Measurements from ENCODE around the gene SYNGR2.

The SYNGR2 gene

GRCh38 chr17:78125138-78125913, 43.1 kb upstream of the SYNGR2 start:
- no peak overlapping the region for H3K27ac ChIP-seq (ENCODE audit: low read length)
- H3K36me3 ChIP-seq (ENCODE audit: insufficient read depth, low read depth, low read length), result peaks cover 21% of the 10 kb centered on the region
- peaks cover 4% of the 10 kb centered on the region; the same call in 1 of the 2 replicates for H3K4me1 ChIP-seq (ENCODE audit: insufficient read depth, low read length)
- no peak overlapping the region for H3K4me3 ChIP-seq (ENCODE audit: low read length)
- peaks cover 7% of the 10 kb centered on the region for H3K27me3 ChIP-seq (ENCODE audit: insufficient read depth, low read length)
- no peak overlapping the region for H3K9ac ChIP-seq (ENCODE audit: low read depth, low read length)
- no peaks in the 10 kb centered on the region for H3K9me3 ChIP-seq (ENCODE audit: insufficient read depth, low read depth, low read length)

GRCh38 chr17:78125976-78126894, 42.1 kb upstream of the SYNGR2 start:
- H3K4me3 ChIP-seq (ENCODE audit: low read length), result no peak overlapping the region
- H3K36me3 ChIP-seq (ENCODE audit: insufficient read depth, low read depth, low read length), result peaks cover 21% of the 10 kb centered on the region
- no peak overlapping the region for H3K27ac ChIP-seq (ENCODE audit: low read length)
- peaks cover 16% of the 10 kb centered on the region for H3K27me3 ChIP-seq (ENCODE audit: insufficient read depth, low read length)
- no peak overlapping the region for H3K9ac ChIP-seq (ENCODE audit: low read depth, low read length)
- H3K4me1 ChIP-seq (ENCODE audit: insufficient read depth, low read length), result peaks cover 4% of the 10 kb centered on the region; the same call in 1 of the 2 replicates
- no peaks in the 10 kb centered on the region for H3K9me3 ChIP-seq (ENCODE audit: insufficient read depth, low read depth, low read length)

GRCh38 chr17:78126895-78127238, 41.5 kb upstream of the SYNGR2 start:
- Histone ChIP-seq H3K4me1 (ENCODE audit: insufficient read depth, low read length) (peaks cover 4% of the 10 kb centered on the region; the same call in 1 of the 2 replicates), H3K27ac (ENCODE audit: low read length) (no peak overlapping the region), H3K9ac (ENCODE audit: low read depth, low read length) (peak overlapping the region; percentile 74; the same call in 1 of the 2 replicates), H3K36me3 (ENCODE audit: insufficient read depth, low read depth, low read length) (peaks cover 19% of the 10 kb centered on the region), H3K4me3 (ENCODE audit: low read length) (peak overlapping the region; percentile 79), H3K27me3 (ENCODE audit: insufficient read depth, low read length) (peaks cover 23% of the 10 kb centered on the region), H3K9me3 (ENCODE audit: insufficient read depth, low read depth, low read length) (no peaks in the 10 kb centered on the region)

DNA sequence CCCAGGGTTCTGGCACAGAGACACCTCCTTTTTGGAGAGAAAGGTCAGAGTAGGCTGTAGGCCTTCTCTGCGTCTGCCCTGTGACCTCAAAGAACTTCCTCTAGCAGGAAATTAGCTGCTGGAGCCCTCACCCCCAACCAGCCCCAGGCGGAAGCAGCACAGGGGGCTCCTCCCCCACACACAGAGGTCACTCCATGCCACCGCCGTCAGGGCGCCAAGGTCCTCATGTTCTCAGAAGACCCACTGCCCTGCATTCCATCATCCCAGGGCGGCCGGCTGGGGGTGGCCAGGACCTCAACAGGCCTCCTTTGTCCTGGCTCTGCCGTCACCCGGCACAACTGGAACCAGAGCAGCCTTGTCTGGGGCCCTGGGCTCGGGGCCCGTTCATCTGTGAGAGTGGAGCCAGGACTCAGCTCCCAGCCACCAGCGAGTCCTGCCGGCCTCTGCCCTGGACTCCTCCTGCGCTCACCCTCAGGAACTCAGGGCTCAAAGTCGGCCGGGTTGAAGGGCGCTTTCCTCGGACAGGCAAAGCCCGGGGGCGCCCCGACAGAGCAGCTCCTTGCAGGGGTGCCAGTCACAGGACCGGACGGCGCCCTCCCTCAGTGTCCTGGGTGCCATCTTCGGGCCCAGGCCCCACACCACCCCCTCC, 41.0 kb upstream of the SYNGR2 start:
- Histone ChIP-seq H3K36me3 (ENCODE audit: insufficient read depth, low read depth, low read length) (peaks cover 14% of the 10 kb centered on the region), H3K4me1 (ENCODE audit: insufficient read depth, low read length) (peaks cover 4% of the 10 kb centered on the region; the same call in 1 of the 2 replicates), H3K27me3 (ENCODE audit: insufficient read depth, low read length) (peaks cover 27% of the 10 kb centered on the region), H3K27ac (ENCODE audit: low read length) (no peak overlapping the region), H3K9ac (ENCODE audit: low read depth, low read length) (peak overlapping the region; percentile 74), H3K9me3 (ENCODE audit: insufficient read depth, low read depth, low read length) (no peaks in the 10 kb centered on the region), H3K4me3 (ENCODE audit: low read length) (peak overlapping the region; percentile 79)

GRCh38 chr17:78127888-78128550, 40.4 kb upstream of the SYNGR2 start:
- no peak overlapping the region for H3K27ac ChIP-seq (ENCODE audit: low read length)
- H3K4me3 ChIP-seq (ENCODE audit: low read length), result peak overlapping the region; percentile 79
- H3K4me1 ChIP-seq (ENCODE audit: insufficient read depth, low read length), result peaks cover 4% of the 10 kb centered on the region; the same call in 1 of the 2 replicates
- H3K36me3 ChIP-seq (ENCODE audit: insufficient read depth, low read depth, low read length), result peaks cover 8% of the 10 kb centered on the region
- no peaks in the 10 kb centered on the region for H3K9me3 ChIP-seq (ENCODE audit: insufficient read depth, low read depth, low read length)
- H3K27me3 ChIP-seq (ENCODE audit: insufficient read depth, low read length), result peaks cover 34% of the 10 kb centered on the region
- H3K9ac ChIP-seq (ENCODE audit: low read depth, low read length), result peak overlapping the region; percentile 76

DNA sequence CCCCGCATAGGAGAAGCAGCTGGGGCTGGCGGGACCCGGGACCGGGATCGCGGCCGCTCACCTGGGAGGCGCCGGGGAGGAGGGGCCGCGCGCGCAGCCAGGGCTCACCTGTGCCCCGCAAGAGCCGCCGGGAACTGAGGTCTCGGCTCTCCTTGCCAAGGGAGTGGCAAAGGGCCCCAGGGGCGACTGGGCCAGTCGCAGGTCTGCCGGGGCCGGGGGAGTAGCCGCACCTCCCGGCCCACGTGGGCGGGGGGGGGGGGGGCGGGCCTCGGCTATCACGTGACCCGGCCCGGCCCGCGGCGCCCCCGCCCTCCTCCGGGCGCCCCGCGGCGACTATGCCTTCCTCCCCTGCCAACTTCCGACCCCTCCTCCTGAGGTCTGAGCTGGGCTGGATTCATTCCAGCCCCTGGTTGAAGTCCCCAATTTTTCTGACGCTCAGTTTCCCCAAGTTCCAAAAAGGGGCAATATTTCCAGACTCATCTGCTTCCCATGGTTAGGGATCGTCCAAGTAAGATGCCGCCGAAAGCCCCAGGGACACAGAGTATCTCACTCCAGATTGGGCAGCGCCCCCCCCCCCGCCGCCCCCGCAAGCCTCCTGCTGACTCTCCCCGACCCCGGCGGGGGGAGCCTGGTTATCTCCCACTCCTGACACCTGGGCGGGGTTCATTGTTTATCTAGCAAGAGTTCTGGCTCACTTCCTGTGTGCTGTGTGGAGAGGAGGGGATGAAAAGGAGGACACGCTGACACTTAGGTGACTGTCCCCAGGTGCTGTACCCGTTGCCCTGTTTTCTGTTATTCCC, 39.6 kb upstream of the SYNGR2 start, which contains the start of gene TMC6:
TSS of gene TMC6 (minus strand) at position 205 of the 800 bp plus-strand sequence. CDS start 1,923 bp downstream, outside the sequence.
- H3K27me3 ChIP-seq (ENCODE audit: insufficient read depth, low read length), result peaks cover 41% of the 10 kb centered on the region
- peak within 1 kb of the TSS; percentile 79 for H3K4me3 ChIP-seq (ENCODE audit: low read length)
- no peak within 1 kb of the TSS for H3K27ac ChIP-seq (ENCODE audit: low read length)
- H3K4me1 ChIP-seq (ENCODE audit: insufficient read depth, low read length), result peaks cover 5% of the 10 kb centered on the region; the same call in 1 of the 2 replicates
- peak within 1 kb of the TSS; percentile 76 for H3K9ac ChIP-seq (ENCODE audit: low read depth, low read length)
- H3K36me3 ChIP-seq (ENCODE audit: insufficient read depth, low read depth, low read length), result peaks cover under 1% of the 10 kb centered on the region
- H3K9me3 ChIP-seq (ENCODE audit: insufficient read depth, low read depth, low read length), result no peaks in the 10 kb centered on the region

GRCh38 chr17:78129351-78130089, 38.9 kb upstream of the SYNGR2 start:
- H3K9ac ChIP-seq (ENCODE audit: low read depth, low read length), result no peak overlapping the region; the same call in 1 of the 2 replicates
- peaks cover 46% of the 10 kb centered on the region for H3K27me3 ChIP-seq (ENCODE audit: insufficient read depth, low read length)
- no peak overlapping the region for H3K27ac ChIP-seq (ENCODE audit: low read length)
- H3K36me3 ChIP-seq (ENCODE audit: insufficient read depth, low read depth, low read length), result no peaks in the 10 kb centered on the region; the same call in none of the 2 replicates
- H3K4me3 ChIP-seq (ENCODE audit: low read length), result peak overlapping the region; percentile 63; the same call in 1 of the 2 replicates
- peaks cover 8% of the 10 kb centered on the region for H3K4me1 ChIP-seq (ENCODE audit: insufficient read depth, low read length)
- no peaks in the 10 kb centered on the region for H3K9me3 ChIP-seq (ENCODE audit: insufficient read depth, low read depth, low read length)

DNA sequence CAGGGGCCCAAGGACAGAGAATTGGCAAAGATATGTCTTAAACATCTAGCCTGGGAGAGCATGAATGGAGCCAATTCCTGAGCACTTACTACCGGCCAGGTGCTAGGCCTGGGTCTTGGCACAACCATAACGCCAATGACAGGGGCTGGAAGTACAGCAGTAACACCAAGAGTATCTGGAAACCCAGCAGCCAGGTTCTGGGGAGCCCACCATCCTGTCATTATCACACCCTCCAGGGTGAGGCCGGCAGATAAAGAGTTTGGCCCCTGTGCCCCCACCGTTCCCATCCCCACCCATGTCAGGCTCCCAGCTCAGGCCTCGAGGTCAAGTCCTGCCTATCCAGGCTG, 38.3 kb upstream of the SYNGR2 start:
- Histone ChIP-seq H3K4me1 (ENCODE audit: insufficient read depth, low read length) (peaks cover 8% of the 10 kb centered on the region), H3K27ac (ENCODE audit: low read length) (no peak overlapping the region)

DNA sequence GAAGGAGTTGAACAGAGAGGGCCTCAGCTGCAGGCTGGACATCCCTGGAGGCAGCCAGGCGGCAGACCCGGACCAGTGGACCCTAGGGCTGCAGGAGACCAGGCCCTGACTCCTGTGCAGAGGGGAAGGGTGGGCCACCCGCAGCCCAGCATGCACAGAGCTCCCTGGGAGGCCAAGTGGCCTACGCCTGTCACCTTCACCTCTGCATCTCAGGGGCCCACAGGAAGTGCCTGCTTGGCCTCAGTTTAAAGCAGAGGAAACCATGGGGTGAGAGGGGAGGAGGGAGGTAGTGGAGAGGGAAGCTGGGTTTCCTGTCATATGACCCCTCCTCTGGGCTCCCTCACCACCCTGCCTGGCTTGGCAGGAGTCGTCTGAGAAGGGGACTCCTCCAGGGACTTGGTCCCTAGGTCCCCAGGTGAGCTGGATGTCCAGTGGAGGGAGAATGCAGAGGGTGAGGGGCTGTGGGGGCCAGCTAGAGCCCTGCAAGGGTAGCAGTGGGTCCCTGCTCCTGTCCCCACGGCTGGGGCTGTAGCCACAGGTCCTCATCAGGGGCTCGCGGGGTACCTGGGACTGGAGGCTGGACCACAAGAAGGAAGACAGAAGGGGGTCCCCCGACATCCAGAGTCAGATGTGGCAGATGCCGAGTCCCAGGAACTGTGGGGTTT, 37.8 kb upstream of the SYNGR2 start, which contains the start of gene TMC8:
TSS of gene TMC8 (plus strand) at position 335 of the 665 bp plus-strand sequence. CDS start 818 bp downstream, outside the sequence.
- Histone ChIP-seq H3K4me3 (ENCODE audit: low read length) (peak within 1 kb of the TSS; percentile 45; the same call in 1 of the 2 replicates), H3K27me3 (ENCODE audit: insufficient read depth, low read length) (peaks cover 46% of the 10 kb centered on the region), H3K27ac (ENCODE audit: low read length) (no peak within 1 kb of the TSS), H3K36me3 (ENCODE audit: insufficient read depth, low read depth, low read length) (no peaks in the 10 kb centered on the region; the same call in none of the 2 replicates), H3K9me3 (ENCODE audit: insufficient read depth, low read depth, low read length) (no peaks in the 10 kb centered on the region), H3K4me1 (ENCODE audit: insufficient read depth, low read length) (peaks cover 8% of the 10 kb centered on the region), H3K9ac (ENCODE audit: low read depth, low read length) (no peak within 1 kb of the TSS)

More for the DNA sequence above, 38.3 kb upstream of the SYNGR2 start:
- Histone ChIP-seq H3K9me3 (ENCODE audit: insufficient read depth, low read depth, low read length) (no peaks in the 10 kb centered on the region), H3K9ac (ENCODE audit: low read depth, low read length) (no peak overlapping the region), H3K36me3 (ENCODE audit: insufficient read depth, low read depth, low read length) (no peaks in the 10 kb centered on the region; the same call in none of the 2 replicates), H3K4me3 (ENCODE audit: low read length) (no peak overlapping the region), H3K27me3 (ENCODE audit: insufficient read depth, low read length) (peaks cover 46% of the 10 kb centered on the region)

All from iPS-20b (cell line).